Upper lobe of right lung (tissue), 1 donor: ENCODE results near the gene TNFSF11. TPM values are rescaled to one million over a fixed set of nuclear protein-coding genes. Genes with fewer than 3 reads are reported as not detected.

ENCODE experiments used
- ATAC-seq: fragments of 200-7000 bp; cut with Tn5 transposase; one replicate; pipeline ENCODE4 v1.9.1; 2020; ENCODE audit warnings: mild to moderate bottlenecking, moderate library complexity
- DNase-seq: peaks from one replicate; pipeline ENCODE4 v3.0.0-alpha.2; 2020
- H3K27ac ChIP-seq: fragments of 200-600 bp; one replicate; pipeline ENCODE4 v1.8.0; 2022
- H3K27me3 ChIP-seq: fragments of 200-600 bp; one replicate; pipeline ENCODE4 v1.8.0; 2022; ENCODE audit warnings: mild to moderate bottlenecking
- H3K36me3 ChIP-seq: fragments of 200-600 bp; one replicate; pipeline ENCODE4 v1.8.0; 2022
- H3K4me1 ChIP-seq: fragments of 200-600 bp; one replicate; pipeline ENCODE4 v1.8.0; 2022
- H3K4me3 ChIP-seq: fragments of 200-600 bp; one replicate; pipeline ENCODE4 v1.8.0; 2022; ENCODE audit warnings: mild to moderate bottlenecking
- H3K9me3 ChIP-seq: fragments of 200-600 bp; one replicate; pipeline ENCODE4 v1.8.0; 2022
- CTCF ChIP-seq: fragments of 200-600 bp; IDR thresholded peaks from one replicate; pipeline ENCODE4 v1.8.0; 2022; ENCODE audit warnings: antibody characterized with exemption
- intact Hi-C: fragments of 100-400 bp; cut with DNase I; formaldehyde crosslinking; loops from one replicate; pipeline ENCODE4 v1.11.0; 2022
- long read RNA-seq: library from polyadenylated mRNA; unstranded; transcript quantifications from one replicate; pipeline ENCODE4 v2.0.0, GENCODE V29; 2021
- total RNA-seq: library from RNA; stranded (reverse); fragmentation: NEBNext Ultra II Directional; extraction: Animal tissue kit (Norgen Biotek cat#: 25700); gene quantifications from one replicate; pipeline ENCODE4 v1.2.1, GENCODE V29; 2021
- donor health status: DM: no; HTN: yes; CAD: no; lungs with severe emphysema.

TNFSF11 gene
- not detected for total RNA-seq
- long read RNA-seq = 0 reads

GRCh38 chr13:42574011-42574410 lies at the start of gene TNFSF11:
Gene TNFSF11, plus strand, starts transcription at chr13:42574152. Its CDS starts 152 bp downstream, at chr13:42574304.
- DNase-seq = no peak
- H3K36me3 ChIP-seq = no peaks in the 10 kb centered on the region
- peaks cover 14% of the 10 kb centered on the region for H3K4me1 ChIP-seq
- no peak for TF ChIP-seq CTCF
- peak within 1 kb of the TSS; percentile 33 for H3K4me3 ChIP-seq
- H3K9me3 ChIP-seq = no peaks in the 10 kb centered on the region
- intact Hi-C loops = no loop called here
- peak; percentile 55 for ATAC-seq
- H3K27me3 ChIP-seq = peaks cover 36% of the 10 kb centered on the region
- no peak within 1 kb of the TSS for H3K27ac ChIP-seq

- Histone ChIP-seq H3K4me1 (no peaks in the 10 kb centered on the region), H3K36me3 (no peaks in the 10 kb centered on the region), H3K4me3 (no peak overlapping the region), H3K9me3 (no peaks in the 10 kb centered on the region), H3K27me3 (no peaks in the 10 kb centered on the region), H3K27ac (no peak overlapping the region)
- no peak for DNase-seq
- ATAC-seq = no peak
- TF ChIP-seq CTCF = no peak
- intact Hi-C loops = no loop called here
These were observed 49.4 kb upstream of the TNFSF11 start for GRCh38 chr13:42524487-42525034.

GRCh38 chr13:42525035-42525504 lies 48.9 kb upstream of the TNFSF11 start:
- DNase-seq (no peak), ATAC-seq (no peak)
- no peak overlapping the region for H3K27ac ChIP-seq
- no peak overlapping the region for H3K4me3 ChIP-seq
- no peak for TF ChIP-seq CTCF
- H3K4me1 ChIP-seq = no peaks in the 10 kb centered on the region
- no peaks in the 10 kb centered on the region for H3K36me3 ChIP-seq
- intact Hi-C loops = no loop called here
- no peaks in the 10 kb centered on the region for H3K9me3 ChIP-seq
- H3K27me3 ChIP-seq = no peaks in the 10 kb centered on the region

GRCh38 chr13:42526276-42526675 lies 47.7 kb upstream of the TNFSF11 start:
- Histone ChIP-seq H3K4me3 (no peak overlapping the region), H3K4me1 (no peaks in the 10 kb centered on the region), H3K27me3 (no peaks in the 10 kb centered on the region), H3K36me3 (no peaks in the 10 kb centered on the region), H3K9me3 (no peaks in the 10 kb centered on the region), H3K27ac (no peak overlapping the region)
- intact Hi-C loops = no loop called here
- DNase-seq (no peak), ATAC-seq (no peak)
- no peak for TF ChIP-seq CTCF

- DNase-seq (no peak), ATAC-seq (no peak)
- intact Hi-C loops = no loop called here
- Histone ChIP-seq H3K9me3 (no peaks in the 10 kb centered on the region), H3K27ac (no peak overlapping the region), H3K27me3 (no peaks in the 10 kb centered on the region), H3K36me3 (no peaks in the 10 kb centered on the region), H3K4me3 (no peak overlapping the region), H3K4me1 (no peaks in the 10 kb centered on the region)
- no peak for TF ChIP-seq CTCF
These were observed 47.1 kb upstream of the TNFSF11 start for GRCh38 chr13:42526804-42527203.
